Esophagus squamous epithelium (tissue), 5 donors: ENCODE measurements around the gene CST8. TPM values are rescaled to one million over a fixed set of nuclear protein-coding genes. Genes with fewer than 3 reads are reported as not detected.
A peak's percentile ranks its signal among the peaks of the same experiment; 100 is the strongest.

Experiments used
- DNase-seq: peaks from one replicate; lab custom pipeline; 2025; lab: John Stamatoyannopoulos, UW
- H3K27ac ChIP-seq, 4 donors: fragments of 200-600 bp; sonication (generic); one replicate each; pipeline ENCODE4 v1.5.1; 2016 to 2019; ENCODE audit warnings: mild to moderate bottlenecking in 1 of 4
- H3K27me3 ChIP-seq, 4 donors: fragments of 200-600 bp; sonication (generic); 1 replicate in 3 of 4; 2 replicates in 1 of 4; pipeline versions ENCODE4 v1.5.1 to v1.6.0; 2017 to 2021; ENCODE audit warnings: antibody characterized with exemption in 1 of 4
- H3K36me3 ChIP-seq, 3 donors: fragments of 200-600 bp; sonication (generic); one replicate each; pipeline ENCODE4 v1.5.1; 2016 to 2019
- H3K4me1 ChIP-seq, 3 donors: fragments of 200-600 bp; sonication (generic); one replicate each; pipeline ENCODE4 v1.5.1; 2017 to 2019
- H3K4me3 ChIP-seq, 4 donors: fragments of 200-600 bp; sonication (generic); 1 replicate in 3 of 4; 2 replicates in 1 of 4; pipeline ENCODE4 v1.5.1; 2016 to 2019; ENCODE audit warnings: mild to moderate bottlenecking in 2 of 4, moderate library complexity in 1 of 4
- H3K9me3 ChIP-seq, 3 donors: fragments of 200-600 bp; sonication (generic); one replicate each; pipeline ENCODE4 v1.5.1; 2016 to 2019
- CTCF ChIP-seq, 6 experiments: fragments of 450-650 bp in 4 of 6; fragments of 200-600 bp in 2 of 6; sonication (generic) in 2 of 6; IDR thresholded peaks; one replicate each; pipeline ENCODE4 v1.5.1; 2016 to 2019; ENCODE audit warnings: antibody characterized with exemption in 6 of 6, mild to moderate bottlenecking in 4 of 6, moderate library complexity in 4 of 6
- POLR2A ChIP-seq, 4 donors: fragments of 450-650 bp; IDR thresholded peaks; one replicate each; pipeline ENCODE4 v1.6.1; 2017; ENCODE audit warnings: antibody characterized with exemption in 4 of 4, mild to moderate bottlenecking in 4 of 4, moderate library complexity in 3 of 4
- WGBS, 2 donors: methylation state at CpG; one replicate each; pipeline ENCODE4 v1.1.5; 2018; 5-methylcytosine and 5-hydroxymethylcytosine counted together
- intact Hi-C: fragments of 100-400 bp; cut with DNase I; formaldehyde crosslinking; loops from one replicate; pipeline ENCODE4 v1.15.0; 2022
- total RNA-seq, 4 donors: library from RNA; depleted of rRNA; stranded (reverse); fragments of >200 nt; gene quantifications; one replicate each; pipeline ENCODE4 v1.1.0, GENCODE V29; 2016
- donor health status: DM: yes; HTN: yes; CAD: no.

Gene CST8
- total RNA-seq, 4 donors from 2014 or later: not detected

GRCh38 chr20:23446505-23446904, 44.4 kb upstream of the CST8 start:
- H3K4me1 ChIP-seq: peaks cover 0 to 8% (median 0%) of the 10 kb centered on the region in 3 donors
- no peak overlapping the region for H3K4me3 ChIP-seq
- WGBS, 2 donors: 66 to 74% methylated on average over 7 to 8 of the region's 8 CpGs
- DNase-seq: no peak
- TF ChIP-seq CTCF (IDR thresholded peaks at IDR 0.05): peak in 5 of 6 experiments; percentile 23 to 46 (median 25)
- TF ChIP-seq POLR2A (IDR thresholded peaks at IDR 0.05): no peak
- H3K27ac ChIP-seq: no peak overlapping the region
- no peaks in the 10 kb centered on the region for H3K9me3 ChIP-seq
- intact Hi-C loops: no loop called here
- no peaks in the 10 kb centered on the region for H3K36me3 ChIP-seq
- no peaks in the 10 kb centered on the region for H3K27me3 ChIP-seq

GRCh38 chr20:23448167-23448566, 42.8 kb upstream of the CST8 start:
- Histone ChIP-seq H3K36me3 (no peaks in the 10 kb centered on the region), H3K4me1 (no peaks in the 10 kb centered on the region), H3K4me3 (no peak overlapping the region), H3K9me3 (no peaks in the 10 kb centered on the region), H3K27ac (no peak overlapping the region), H3K27me3 (no peaks in the 10 kb centered on the region)
- WGBS, 2 donors: 87 to 96% methylated on average over 5 of the region's 5 CpGs
- TF ChIP-seq POLR2A (IDR thresholded peaks at IDR 0.05): no peak
- TF ChIP-seq CTCF (IDR thresholded peaks at IDR 0.05): no peak
- no peak for DNase-seq
- intact Hi-C loops: no loop called here

- WGBS, 2 donors: 40% methylated on average over 1 of the region's 3 CpGs
- no peaks in the 10 kb centered on the region for H3K36me3 ChIP-seq
- no peaks in the 10 kb centered on the region for H3K9me3 ChIP-seq
- TF ChIP-seq CTCF (IDR thresholded peaks at IDR 0.05) (no peak), POLR2A (IDR thresholded peaks at IDR 0.05) (no peak)
- H3K4me3 ChIP-seq: no peak overlapping the region
- peaks cover 0 to 5% (median 0%) of the 10 kb centered on the region in 4 donors for H3K27me3 ChIP-seq
- H3K27ac ChIP-seq: no peak overlapping the region
- H3K4me1 ChIP-seq: no peaks in the 10 kb centered on the region
- intact Hi-C loops: no loop called here
- no peak for DNase-seq
These were observed 41.5 kb upstream of the CST8 start for GRCh38 chr20:23449421-23449820.

GRCh38 chr20:23450877-23451276, 40.0 kb upstream of the CST8 start:
- intact Hi-C loops: no loop called here
- no peak for TF ChIP-seq POLR2A (IDR thresholded peaks at IDR 0.05)
- TF ChIP-seq CTCF (IDR thresholded peaks at IDR 0.05): no peak
- Histone ChIP-seq H3K4me1 (no peaks in the 10 kb centered on the region), H3K4me3 (no peak overlapping the region), H3K27ac (no peak overlapping the region), H3K27me3 (peaks cover 0 to 5% (median 0%) of the 10 kb centered on the region in 4 donors), H3K36me3 (no peaks in the 10 kb centered on the region), H3K9me3 (no peaks in the 10 kb centered on the region)
- WGBS, 2 donors: 84 to 90% methylated on average over 1 of the region's 1 CpG
- no peak for DNase-seq

GRCh38 chr20:23451956-23452487, 38.9 kb upstream of the CST8 start:
- no peaks in the 10 kb centered on the region for H3K36me3 ChIP-seq
- TF ChIP-seq CTCF (IDR thresholded peaks at IDR 0.05) (no peak), POLR2A (IDR thresholded peaks at IDR 0.05) (no peak)
- 83 to 91% methylated on average over 9 to 11 of the region's 11 CpGs for WGBS, 2 donors
- peaks cover 0 to 5% (median 0%) of the 10 kb centered on the region in 4 donors for H3K27me3 ChIP-seq
- no peaks in the 10 kb centered on the region for H3K4me1 ChIP-seq
- no peaks in the 10 kb centered on the region for H3K9me3 ChIP-seq
- H3K27ac ChIP-seq: no peak overlapping the region
- H3K4me3 ChIP-seq: no peak overlapping the region
- intact Hi-C loops: no loop called here
- DNase-seq: no peak
